PC-9 (cell line): ENCODE measurements around the gene DOCK4.

Experiments
- EZH2 ChIP-seq: fragments of 200-600 bp; sonication (generic); IDR thresholded peaks from 2 replicates; pipeline ENCODE4 v1.8.0; 2017; ENCODE audit warnings: antibody characterized with exemption, low read depth
- TF ChIP-seq, protein P1 (sequence below): fragments of 200-600 bp; sonication (generic); conservative IDR thresholded peaks from 2 replicates; pipeline ENCODE4 v1.6.1; 2017; ENCODE audit warnings: mixed run types, antibody characterized with exemption, mild to moderate bottlenecking, moderate library complexity

DNA sequence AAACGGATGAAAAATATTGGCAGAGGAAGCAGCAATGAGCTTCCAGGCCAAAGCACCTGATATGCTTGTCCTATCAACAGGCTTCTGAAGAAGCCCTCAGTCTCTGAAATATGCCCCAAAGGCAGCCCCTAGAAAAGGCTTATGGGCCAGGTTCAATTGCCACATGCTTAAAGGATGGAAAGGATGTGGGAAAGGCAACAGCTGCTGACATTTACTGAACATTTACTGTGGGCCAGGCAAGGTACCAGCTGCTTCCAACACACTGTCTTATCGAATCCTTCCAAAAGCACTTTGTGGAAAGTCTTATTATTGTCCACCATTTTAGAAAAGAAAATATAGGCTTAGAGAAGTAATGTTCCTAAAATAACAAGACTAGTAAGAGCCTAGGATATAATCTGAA is 56.5 kb downstream of the DOCK4 start:
- TF ChIP-seq, protein P1, sequence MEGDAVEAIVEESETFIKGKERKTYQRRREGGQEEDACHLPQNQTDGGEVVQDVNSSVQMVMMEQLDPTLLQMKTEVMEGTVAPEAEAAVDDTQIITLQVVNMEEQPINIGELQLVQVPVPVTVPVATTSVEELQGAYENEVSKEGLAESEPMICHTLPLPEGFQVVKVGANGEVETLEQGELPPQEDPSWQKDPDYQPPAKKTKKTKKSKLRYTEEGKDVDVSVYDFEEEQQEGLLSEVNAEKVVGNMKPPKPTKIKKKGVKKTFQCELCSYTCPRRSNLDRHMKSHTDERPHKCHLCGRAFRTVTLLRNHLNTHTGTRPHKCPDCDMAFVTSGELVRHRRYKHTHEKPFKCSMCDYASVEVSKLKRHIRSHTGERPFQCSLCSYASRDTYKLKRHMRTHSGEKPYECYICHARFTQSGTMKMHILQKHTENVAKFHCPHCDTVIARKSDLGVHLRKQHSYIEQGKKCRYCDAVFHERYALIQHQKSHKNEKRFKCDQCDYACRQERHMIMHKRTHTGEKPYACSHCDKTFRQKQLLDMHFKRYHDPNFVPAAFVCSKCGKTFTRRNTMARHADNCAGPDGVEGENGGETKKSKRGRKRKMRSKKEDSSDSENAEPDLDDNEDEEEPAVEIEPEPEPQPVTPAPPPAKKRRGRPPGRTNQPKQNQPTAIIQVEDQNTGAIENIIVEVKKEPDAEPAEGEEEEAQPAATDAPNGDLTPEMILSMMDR = no peak
- TF ChIP-seq EZH2 = no peak
